ENCODE data around the gene RASGRP4. TPM values are rescaled to one million over a fixed set of nuclear protein-coding genes. Genes with fewer than 3 reads are reported as not detected.

The RASGRP4 gene, protein sequence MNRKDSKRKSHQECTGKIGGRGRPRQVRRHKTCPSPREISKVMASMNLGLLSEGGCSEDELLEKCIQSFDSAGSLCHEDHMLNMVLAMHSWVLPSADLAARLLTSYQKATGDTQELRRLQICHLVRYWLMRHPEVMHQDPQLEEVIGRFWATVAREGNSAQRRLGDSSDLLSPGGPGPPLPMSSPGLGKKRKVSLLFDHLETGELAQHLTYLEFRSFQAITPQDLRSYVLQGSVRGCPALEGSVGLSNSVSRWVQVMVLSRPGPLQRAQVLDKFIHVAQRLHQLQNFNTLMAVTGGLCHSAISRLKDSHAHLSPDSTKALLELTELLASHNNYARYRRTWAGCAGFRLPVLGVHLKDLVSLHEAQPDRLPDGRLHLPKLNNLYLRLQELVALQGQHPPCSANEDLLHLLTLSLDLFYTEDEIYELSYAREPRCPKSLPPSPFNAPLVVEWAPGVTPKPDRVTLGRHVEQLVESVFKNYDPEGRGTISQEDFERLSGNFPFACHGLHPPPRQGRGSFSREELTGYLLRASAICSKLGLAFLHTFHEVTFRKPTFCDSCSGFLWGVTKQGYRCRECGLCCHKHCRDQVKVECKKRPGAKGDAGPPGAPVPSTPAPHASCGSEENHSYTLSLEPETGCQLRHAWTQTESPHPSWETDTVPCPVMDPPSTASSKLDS
- not detected for total RNA-seq

DNA sequence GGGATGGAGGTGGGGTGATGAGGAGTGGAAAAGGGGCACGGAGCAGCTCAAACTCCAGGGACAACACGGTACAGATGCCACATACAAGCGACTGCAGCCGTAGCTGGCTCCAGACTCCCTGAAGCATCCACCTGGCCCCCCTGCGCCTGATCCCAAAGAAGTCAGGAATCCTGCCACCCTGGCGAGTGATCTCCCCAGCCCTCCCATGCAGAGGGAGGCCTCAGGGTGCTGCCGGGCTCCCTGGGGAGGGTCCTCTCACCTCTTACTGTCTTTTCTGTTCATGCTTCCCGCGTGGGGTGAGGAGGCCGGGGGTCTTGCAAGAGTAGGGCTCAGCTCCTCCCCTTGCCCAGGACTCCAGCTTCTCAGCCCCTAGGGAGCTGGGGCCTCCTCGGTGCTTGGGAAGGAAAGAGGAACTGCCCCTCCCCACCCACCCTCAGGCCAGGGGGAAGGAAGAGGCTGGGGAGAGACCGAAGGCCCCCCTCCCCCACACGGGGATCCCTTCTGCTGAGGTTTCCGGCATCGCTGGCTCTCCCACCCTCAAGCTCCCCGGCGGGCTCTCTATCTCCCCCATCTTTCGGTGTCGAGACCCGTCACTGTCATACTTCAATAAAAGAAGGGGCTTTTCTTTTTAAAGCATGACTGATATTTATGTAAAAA, at the start of gene RASGRP4:
TSS of gene RASGRP4 (minus strand) at position 410 of the 657 bp plus-strand sequence. CDS start at position 282, 128 bp downstream.

DNA sequence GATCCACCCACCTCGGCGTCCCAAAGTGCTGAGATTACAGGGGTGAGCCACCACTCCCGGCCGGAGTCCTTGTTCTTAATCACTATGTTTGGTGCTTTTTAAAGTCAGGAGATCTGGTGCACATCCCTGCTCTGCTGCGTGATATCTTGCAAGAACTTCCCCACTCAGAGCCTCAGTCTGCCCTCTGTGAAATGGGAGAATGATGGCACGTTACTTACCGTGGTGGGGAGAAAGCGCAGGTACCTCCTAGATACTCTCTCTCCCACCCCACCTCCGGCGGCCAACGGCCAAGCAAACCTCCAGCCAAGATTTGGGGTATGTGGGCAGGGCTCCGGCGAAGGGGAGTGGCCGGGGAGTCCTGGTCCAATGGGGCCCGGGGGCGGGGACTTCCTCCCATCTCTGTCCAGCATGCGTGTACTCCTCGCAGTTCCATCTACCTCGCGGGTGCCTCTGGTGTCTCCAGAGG, 7.3 kb upstream of the RASGRP4 start, which contains the start of gene RYR1:
TSS of gene RYR1 (plus strand) at position 424 of the 466 bp plus-strand sequence. CDS start 139 bp downstream, outside the sequence.

DNA sequence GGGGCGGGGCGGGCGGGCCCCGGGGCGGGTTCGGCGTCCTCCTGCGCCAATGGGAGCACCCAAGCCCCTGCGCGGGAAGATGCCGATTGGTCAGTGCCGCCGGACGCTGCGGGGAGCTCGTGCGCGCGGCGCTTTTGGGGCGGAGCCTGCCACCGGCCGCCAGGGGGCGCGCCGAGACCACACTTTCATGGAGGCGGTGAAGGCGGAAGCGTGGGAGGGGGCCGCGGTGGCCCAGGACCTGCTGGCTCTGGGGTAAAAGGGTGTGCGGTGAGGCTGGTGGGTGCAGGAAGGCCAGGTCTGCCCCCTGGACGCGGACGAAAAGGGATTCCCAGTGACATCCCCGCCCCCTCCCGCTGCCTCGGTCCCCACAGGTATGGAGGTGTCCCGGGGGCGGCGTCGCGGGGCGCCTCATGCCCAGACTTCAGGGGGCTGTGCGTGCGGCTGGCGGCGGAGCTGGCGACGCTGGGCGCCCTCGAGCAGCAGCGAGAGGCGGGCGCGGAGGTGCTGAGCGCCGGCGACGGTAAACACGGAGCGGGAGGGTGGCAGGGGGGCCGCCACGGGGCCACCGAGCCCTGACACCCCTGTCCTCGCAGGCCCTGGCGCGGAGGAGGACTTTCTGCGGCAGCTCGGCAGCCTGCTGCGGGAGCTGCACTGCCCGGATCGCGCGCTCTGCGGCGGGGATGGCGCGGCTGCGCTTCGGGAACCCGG, 22.9 kb downstream of the RASGRP4 start, which contains the start of gene FAM98C:
TSS of gene FAM98C (plus strand) at position 127 of the 708 bp plus-strand sequence. CDS start at position 188, 61 bp downstream.

DNA sequence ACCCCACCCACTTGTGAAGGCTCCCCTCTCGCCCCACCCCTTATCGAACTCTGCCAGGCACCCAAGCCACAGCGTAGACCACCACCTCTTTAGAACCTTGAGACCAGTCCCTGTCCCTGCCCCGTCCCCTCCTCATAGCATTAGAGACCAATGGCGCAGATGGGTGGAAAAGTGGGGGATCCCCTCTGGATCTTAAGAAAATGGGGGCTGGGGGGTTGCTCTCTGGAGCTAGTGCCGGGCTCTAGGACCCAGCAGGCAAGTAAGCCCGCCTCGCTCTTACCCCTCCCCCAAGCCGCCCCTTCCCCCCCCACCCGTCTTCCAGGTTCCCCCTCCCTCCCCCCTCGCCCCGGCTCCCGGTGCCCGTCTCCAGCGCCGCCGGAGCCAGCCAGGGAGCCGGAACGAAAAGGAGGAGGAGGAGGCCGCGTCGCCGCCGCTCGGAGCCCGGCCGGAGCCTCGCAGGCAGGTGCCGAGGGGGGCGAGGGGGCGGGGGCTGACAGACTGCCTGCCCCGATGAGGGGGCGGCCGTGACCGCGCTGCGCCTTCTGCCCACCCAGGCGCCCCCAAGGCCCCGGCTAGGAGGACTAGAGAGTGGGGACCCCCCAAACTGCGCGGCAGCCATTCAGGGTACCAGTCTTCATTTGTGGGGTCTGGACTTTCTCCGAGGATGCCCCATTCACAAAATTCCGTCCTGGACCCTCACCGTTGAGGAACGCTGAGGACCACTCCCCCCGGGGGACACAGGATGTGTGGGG, 37.5 kb downstream of the RASGRP4 start, which contains the start of gene SPRED3:
TSS of gene SPRED3 (plus strand) at position 349 of the 752 bp plus-strand sequence. CDS start 1,606 bp downstream, outside the sequence.

DNA sequence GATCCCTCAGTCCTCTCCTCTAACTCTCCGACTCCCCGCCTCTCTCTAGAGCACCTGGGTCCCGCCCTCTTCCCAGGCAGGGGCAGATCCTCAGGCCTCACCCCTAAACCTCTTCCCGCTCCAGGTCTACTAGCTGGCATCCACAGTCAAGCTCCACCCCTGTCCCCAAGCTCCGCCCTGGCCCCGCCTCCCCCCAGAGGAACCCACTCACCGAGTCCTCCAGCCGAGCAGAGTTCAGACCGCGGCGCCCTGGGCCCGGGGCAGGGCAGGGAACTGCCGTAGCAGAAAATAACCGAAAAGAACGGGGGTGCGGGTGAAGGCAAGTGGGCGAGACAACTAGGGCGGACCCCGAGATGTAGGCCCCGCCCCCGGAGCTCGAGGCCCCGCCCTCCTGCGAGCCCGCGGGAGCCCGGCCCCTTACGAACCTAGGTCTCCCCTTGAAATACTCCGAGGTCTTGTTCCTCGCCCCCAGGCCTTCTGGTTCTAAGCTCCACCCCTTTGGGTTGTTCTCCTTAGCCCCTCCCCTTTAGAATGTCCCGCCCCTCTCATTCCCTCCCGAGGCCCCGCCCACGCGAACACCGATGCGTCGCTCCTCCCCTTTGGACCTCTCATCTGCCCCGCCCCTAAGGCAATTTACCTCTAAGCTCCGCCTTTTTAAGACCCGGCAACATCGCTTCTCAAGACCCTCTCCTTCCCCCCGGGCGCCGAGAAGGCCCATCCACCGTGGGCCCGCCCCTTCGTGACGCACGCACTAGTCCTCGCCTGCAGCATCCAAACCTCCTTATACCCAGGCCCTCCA, 38.3 kb downstream of the RASGRP4 start, which contains the start of gene GGN:
TSS of gene GGN (minus strand) at position 485 of the 799 bp plus-strand sequence. CDS start 773 bp downstream, outside the sequence.

DNA sequence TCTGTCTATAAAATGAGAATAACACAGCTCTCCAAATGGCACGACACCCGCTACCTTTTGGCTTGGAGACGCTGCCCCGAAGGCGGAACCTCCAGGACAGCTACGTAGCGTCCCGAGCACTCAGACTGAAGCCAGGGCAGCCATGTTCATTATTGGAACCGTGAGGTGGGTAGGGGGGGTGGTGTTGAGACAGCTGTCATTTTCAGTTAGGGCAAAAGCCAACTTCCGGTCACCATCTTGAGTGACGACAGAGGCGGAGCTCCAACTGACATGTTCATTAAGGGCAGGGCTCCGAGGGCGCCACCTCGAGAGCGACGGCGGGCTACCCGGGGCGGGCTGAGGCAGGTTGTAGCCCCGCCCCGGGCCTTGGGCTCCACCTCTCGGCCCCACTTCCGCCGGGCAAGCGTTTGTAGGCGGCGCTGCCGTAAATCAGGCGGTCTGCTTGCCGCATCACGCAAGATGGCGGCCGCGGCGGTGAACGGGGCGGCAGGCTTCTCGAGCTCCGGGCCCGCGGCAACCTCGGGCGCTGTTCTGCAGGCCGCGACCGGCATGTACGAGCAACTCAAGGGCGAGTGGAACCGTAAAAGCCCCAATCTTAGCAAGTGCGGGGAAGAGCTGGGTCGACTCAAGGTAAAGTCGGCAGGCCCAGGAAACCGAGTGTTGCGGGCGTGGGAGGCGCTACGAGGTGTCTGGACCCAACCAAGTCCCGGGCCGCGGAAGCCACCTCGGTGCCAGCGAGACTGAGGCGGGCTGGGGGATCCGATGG, 51.5 kb downstream of the RASGRP4 start, which contains the start of gene PSMD8:
TSS of gene PSMD8 (plus strand) at position 240 of the 766 bp plus-strand sequence. CDS start at position 271, 31 bp downstream.

Other genes with a start within 250 kb of the RASGRP4 start
- gene DPF1, start 202.0 kb downstream of the RASGRP4 start, total RNA-seq = 1 to 10 TPM; 1.0 to 3.3 TPM
- gene PPP1R14A, start 169.8 kb downstream of the RASGRP4 start, total RNA-seq = not detected
- gene SPINT2, start 161.6 kb downstream of the RASGRP4 start, total RNA-seq = not detected
- gene C19orf33, start 122.0 kb downstream of the RASGRP4 start, total RNA-seq = not detected
- 100 to 1,000 TPM in 1 of 2 donors, 10 to 100 TPM in 1; 94.6 to 118 TPM for gene YIF1B, start 110.3 kb downstream of the RASGRP4 start, total RNA-seq
- gene KCNK6, start 106.4 kb downstream of the RASGRP4 start, total RNA-seq = under 1 TPM; under 0.01 to 0.33 TPM
- gene CATSPERG, start 90.4 kb downstream of the RASGRP4 start, total RNA-seq = 1 to 10 TPM in 1 of 2 donors, under 1 TPM in 1; 0.33 to 1.4 TPM
- gene PSMD8, start 51.6 kb downstream of the RASGRP4 start, total RNA-seq = 100 to 1,000 TPM; 402 to 443 TPM
- not detected for gene GGN, start 38.2 kb downstream of the RASGRP4 start, total RNA-seq
- gene SPRED3, start 37.5 kb downstream of the RASGRP4 start, total RNA-seq = under 1 TPM; 0.33 to 0.34 TPM
- gene FAM98C, start 23.1 kb downstream of the RASGRP4 start, total RNA-seq = 1 to 10 TPM; 7.0 to 7.2 TPM
- 1 to 10 TPM in 1 of 2 donors, under 1 TPM in 1; 1.00 to 1.4 TPM for gene RYR1, start 7.5 kb upstream of the RASGRP4 start, total RNA-seq
- gene MAP4K1, start 191.7 kb upstream of the RASGRP4 start, total RNA-seq = 1 to 10 TPM in 1 of 2 donors, under 1 TPM in 1; 0.33 to 1.4 TPM
- 100 to 1,000 TPM; 277 to 300 TPM for gene EIF3K, start 193.0 kb upstream of the RASGRP4 start, total RNA-seq
- 100 to 1,000 TPM; 113 to 200 TPM for gene ACTN4, start 221.4 kb upstream of the RASGRP4 start, total RNA-seq